Measurements from ENCODE around the gene RAP2B.

The RAP2B gene

GRCh38 chr3:153195349-153195879 lies 33.4 kb downstream of the RAP2B start:
- no peak for DNase-seq

- no peak for DNase-seq
Observed at GRCh38 chr3:153209596-153209995, 47.6 kb downstream of the RAP2B start.

- DNase-seq, result no peak
Observed at GRCh38 chr3:153210146-153210545, 48.1 kb downstream of the RAP2B start.

- DNase-seq, result no peak
Observed at GRCh38 chr3:153210660-153211059, 48.6 kb downstream of the RAP2B start.

DNA sequence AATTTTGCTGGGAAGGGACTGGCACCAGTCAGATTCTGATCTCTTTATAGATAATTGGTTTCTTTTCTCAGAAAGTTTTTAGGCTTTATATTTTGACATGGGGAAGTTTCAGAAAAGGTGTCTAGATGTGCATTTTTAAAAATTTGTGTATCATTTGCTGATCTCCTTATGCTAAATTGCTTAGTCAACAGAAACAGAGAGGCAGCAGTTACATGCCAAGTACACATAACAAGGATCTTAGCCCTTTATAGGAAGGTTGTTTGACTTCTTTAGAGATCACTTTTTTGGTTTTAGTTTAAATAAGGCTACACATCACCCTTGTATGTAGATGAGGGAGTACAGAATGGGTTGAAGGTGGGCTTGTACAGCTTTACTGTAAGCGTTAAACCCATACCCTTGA lies 53.5 kb downstream of the RAP2B start:
- DNase-seq, result no peak

- no peak for DNase-seq
Observed at GRCh38 chr3:153215966-153216365, 53.9 kb downstream of the RAP2B start.

DNA sequence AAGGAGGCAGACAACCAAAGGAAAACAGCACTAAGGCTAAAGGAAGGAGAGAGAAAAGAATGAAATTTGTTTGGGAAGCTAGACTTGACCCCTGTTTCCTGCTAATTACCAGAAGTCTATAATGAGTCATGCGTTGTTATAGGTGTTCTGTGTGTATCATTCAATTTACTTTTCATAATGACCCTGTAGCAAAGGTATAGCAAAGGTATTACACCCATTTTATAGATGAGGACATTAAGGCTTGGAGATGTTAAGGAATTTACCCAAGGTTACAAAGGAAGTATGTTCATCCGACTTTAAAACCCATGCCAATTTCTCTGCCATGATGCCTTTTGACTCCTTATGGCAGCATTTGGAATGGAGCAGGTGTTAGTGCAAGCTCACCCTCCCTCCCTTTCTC lies 54.9 kb downstream of the RAP2B start:
- DNase-seq, result no peak

- DNase-seq, result no peak
Observed at GRCh38 chr3:153219146-153219545, 57.1 kb downstream of the RAP2B start.

Data from effector CD8-positive, alpha-beta T cell (primary cell).